Endodermal cell (in vitro differentiated cells): ENCODE data around the gene HID1. TPM values are rescaled to one million over a fixed set of nuclear protein-coding genes. Genes with fewer than 3 reads are reported as not detected.

Source experiments
- DNase-seq: peaks from one replicate; pipeline ENCODE4 v3.0.0-alpha.2; 2017
- H3K27ac ChIP-seq: 2 replicates; pipeline ENCODE4 v1.5.1; 2013; ENCODE audit warnings: mild to moderate bottlenecking, low read depth, low read length, moderate library complexity
- H3K27me3 ChIP-seq: 2 replicates; pipeline ENCODE4 v1.6.1; 2013; ENCODE audit warnings: mild to moderate bottlenecking, low read length, moderate library complexity; ENCODE audit not compliant: insufficient read depth, control insufficient read depth, poor library complexity, severe bottlenecking
- H3K36me3 ChIP-seq: 2 replicates; pipeline ENCODE4 v1.7.0; 2013; ENCODE audit warnings: mild to moderate bottlenecking, low read length, moderate library complexity; ENCODE audit not compliant: control insufficient read depth, insufficient read depth
- H3K4me1 ChIP-seq: one replicate; pipeline ENCODE4 v1.7.0; 2013; ENCODE audit warnings: low read length; ENCODE audit not compliant: control insufficient read depth, insufficient read depth
- H3K4me3 ChIP-seq: 2 replicates; pipeline ENCODE4 v1.5.1; 2013; ENCODE audit warnings: mild to moderate bottlenecking, low read length, moderate library complexity
- H3K9ac ChIP-seq: 2 replicates; pipeline ENCODE4 v1.6.1; 2013; ENCODE audit warnings: mild to moderate bottlenecking, low read length, moderate library complexity; ENCODE audit not compliant: poor library complexity, severe bottlenecking; ENCODE audit errors: extremely low read depth
- H3K9me3 ChIP-seq: 2 replicates; pipeline ENCODE4 v1.6.1; 2013; ENCODE audit warnings: mild to moderate bottlenecking, low read length, moderate library complexity; ENCODE audit not compliant: control insufficient read depth
- H3K27ac Mint-ChIP-seq: 2 replicates; pipeline ENCODE4 v1.8.0; 2020; ENCODE audit warnings: mixed read lengths
- H3K27me3 Mint-ChIP-seq: 2 replicates; pipeline ENCODE4 v1.8.0; 2021; ENCODE audit warnings: mild to moderate bottlenecking, mixed read lengths; ENCODE audit not compliant: insufficient read depth
- H3K36me3 Mint-ChIP-seq: 2 replicates; pipeline ENCODE4 v1.8.0; 2020; ENCODE audit warnings: low read depth, mixed read lengths
- H3K4me1 Mint-ChIP-seq: 2 replicates; pipeline ENCODE4 v1.8.0; 2020; ENCODE audit warnings: mixed read lengths
- H3K4me3 Mint-ChIP-seq: 2 replicates; pipeline ENCODE4 v1.8.0; 2020; ENCODE audit warnings: mild to moderate bottlenecking, moderate library complexity, mixed read lengths
- H3K9me3 Mint-ChIP-seq: 2 replicates; pipeline ENCODE4 v1.8.0; 2020; ENCODE audit warnings: mild to moderate bottlenecking, mixed read lengths
- WGBS, 2 experiments: methylation state at CpG; one replicate each; pipeline versions ENCODE4 v1.1.5 to v1.1.7; 2013; ENCODE audit warnings: missing lambda C conversion rate in 2 of 2, mixed read lengths in 1 of 2; ENCODE audit not compliant: insufficient coverage in 1 of 2, insufficient read length in 1 of 2; 5-methylcytosine and 5-hydroxymethylcytosine counted together
- total RNA-seq, 2 donors: library from RNA; stranded (reverse); fragmentation: NEBNext Ultra II Directional in 1 of 2; extraction: Animal tissue kit (Norgen Biotek cat#: 25700) in 1 of 2; gene quantifications; 2 replicates in 1 of 2; 3 replicates in 1 of 2; pipeline ENCODE4 v1.2.1, GENCODE V29; 2021
- TF ChIP-seq, protein P1 (sequence below): fragments of 200-600 bp; sonication (generic); conservative IDR thresholded peaks from 2 replicates; pipeline ENCODE4 v1.5.0; 2021; ENCODE audit warnings: antibody characterized with exemption, mild to moderate bottlenecking

HID1 gene
- total RNA-seq, 2 donors from 2014 or later, result 7.6 to 11.4 TPM

DNA sequence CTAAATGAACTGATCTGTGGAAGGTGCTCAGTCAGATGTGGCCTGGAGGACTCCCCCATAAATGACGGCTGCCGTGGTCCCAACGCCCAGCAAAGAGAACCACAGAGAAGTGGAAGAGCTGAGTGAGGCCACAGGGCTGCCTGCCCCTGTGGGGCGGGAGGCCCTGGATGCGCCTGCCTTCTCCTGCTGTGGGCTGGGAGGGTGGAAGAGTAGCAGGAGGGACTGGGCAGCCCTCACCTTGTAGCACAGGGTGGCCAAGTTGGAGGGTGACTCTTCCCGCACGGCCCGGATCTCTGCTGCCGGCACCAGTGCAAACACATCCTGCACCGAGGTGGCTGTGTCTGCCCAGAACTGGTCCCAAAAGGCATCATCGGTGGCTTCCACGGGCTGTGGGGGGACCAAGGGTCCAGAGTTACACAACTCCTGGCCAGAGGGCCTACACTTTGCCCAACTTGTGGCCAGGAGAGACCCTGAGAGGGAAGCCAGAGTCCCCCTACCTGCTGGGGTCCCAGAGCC lies 8.3 kb downstream of the HID1 start:
- no peaks in the 10 kb centered on the region for H3K36me3 ChIP-seq
- H3K4me3 ChIP-seq, result no peak overlapping the region
- no peak overlapping the region for H3K27ac ChIP-seq
- no peaks in the 10 kb centered on the region for H3K4me1 ChIP-seq
- H3K4me1 Mint-ChIP-seq, result peaks cover 1% of the 10 kb centered on the region
- H3K27me3 ChIP-seq, result peaks cover 13% of the 10 kb centered on the region
- WGBS, 2 experiments, result 93 to 97% methylated on average over 10 to 12 of the region's 12 CpGs
- no peak overlapping the region for H3K4me3 Mint-ChIP-seq
- no peak overlapping the region for H3K9ac ChIP-seq
- no peak for DNase-seq
- H3K9me3 ChIP-seq, result no peaks in the 10 kb centered on the region
- H3K27ac Mint-ChIP-seq, result no peak overlapping the region
- peaks cover 8% of the 10 kb centered on the region for H3K27me3 Mint-ChIP-seq
- H3K9me3 Mint-ChIP-seq, result no peaks in the 10 kb centered on the region
- no peaks in the 10 kb centered on the region for H3K36me3 Mint-ChIP-seq
- TF ChIP-seq, protein P1, sequence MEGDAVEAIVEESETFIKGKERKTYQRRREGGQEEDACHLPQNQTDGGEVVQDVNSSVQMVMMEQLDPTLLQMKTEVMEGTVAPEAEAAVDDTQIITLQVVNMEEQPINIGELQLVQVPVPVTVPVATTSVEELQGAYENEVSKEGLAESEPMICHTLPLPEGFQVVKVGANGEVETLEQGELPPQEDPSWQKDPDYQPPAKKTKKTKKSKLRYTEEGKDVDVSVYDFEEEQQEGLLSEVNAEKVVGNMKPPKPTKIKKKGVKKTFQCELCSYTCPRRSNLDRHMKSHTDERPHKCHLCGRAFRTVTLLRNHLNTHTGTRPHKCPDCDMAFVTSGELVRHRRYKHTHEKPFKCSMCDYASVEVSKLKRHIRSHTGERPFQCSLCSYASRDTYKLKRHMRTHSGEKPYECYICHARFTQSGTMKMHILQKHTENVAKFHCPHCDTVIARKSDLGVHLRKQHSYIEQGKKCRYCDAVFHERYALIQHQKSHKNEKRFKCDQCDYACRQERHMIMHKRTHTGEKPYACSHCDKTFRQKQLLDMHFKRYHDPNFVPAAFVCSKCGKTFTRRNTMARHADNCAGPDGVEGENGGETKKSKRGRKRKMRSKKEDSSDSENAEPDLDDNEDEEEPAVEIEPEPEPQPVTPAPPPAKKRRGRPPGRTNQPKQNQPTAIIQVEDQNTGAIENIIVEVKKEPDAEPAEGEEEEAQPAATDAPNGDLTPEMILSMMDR, result no peak

DNA sequence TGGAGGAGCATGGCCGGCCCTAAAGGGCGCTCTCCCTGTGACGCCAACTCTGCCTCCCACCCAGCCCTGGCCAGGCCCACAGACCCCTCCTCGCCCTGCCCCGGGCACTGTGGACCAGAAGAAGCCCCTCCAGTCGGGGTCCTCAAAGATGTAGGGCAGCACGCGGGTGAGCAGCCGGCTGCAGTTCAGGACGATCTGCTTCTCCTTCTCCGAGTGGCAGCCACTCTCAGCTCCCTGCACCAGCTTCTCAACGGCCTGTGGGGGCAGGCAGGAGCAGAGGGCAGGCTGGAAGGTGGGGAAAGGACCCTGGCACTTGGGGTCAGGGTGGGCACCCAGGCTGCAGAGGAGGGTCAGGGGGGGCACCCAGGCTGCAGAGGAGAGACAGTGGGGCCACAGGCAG lies 8.9 kb downstream of the HID1 start:
- 73 to 95% methylated on average over 3 to 12 of the region's 12 CpGs for WGBS, 2 experiments
- Histone ChIP-seq H3K27ac (no peak overlapping the region), H3K4me1 (no peaks in the 10 kb centered on the region), H3K36me3 (no peaks in the 10 kb centered on the region), H3K9ac (no peak overlapping the region), H3K9me3 (no peaks in the 10 kb centered on the region), H3K27me3 (peaks cover 20% of the 10 kb centered on the region), H3K4me3 (no peak overlapping the region)
- H3K27ac Mint-ChIP-seq, result no peak overlapping the region
- no peaks in the 10 kb centered on the region for H3K9me3 Mint-ChIP-seq
- no peak overlapping the region for H3K4me3 Mint-ChIP-seq
- H3K36me3 Mint-ChIP-seq, result no peaks in the 10 kb centered on the region
- peaks cover 12% of the 10 kb centered on the region for H3K27me3 Mint-ChIP-seq
- peaks cover 1% of the 10 kb centered on the region for H3K4me1 Mint-ChIP-seq
- TF ChIP-seq, protein P1, result peak; percentile 62
- peak; percentile 83 for DNase-seq

DNA sequence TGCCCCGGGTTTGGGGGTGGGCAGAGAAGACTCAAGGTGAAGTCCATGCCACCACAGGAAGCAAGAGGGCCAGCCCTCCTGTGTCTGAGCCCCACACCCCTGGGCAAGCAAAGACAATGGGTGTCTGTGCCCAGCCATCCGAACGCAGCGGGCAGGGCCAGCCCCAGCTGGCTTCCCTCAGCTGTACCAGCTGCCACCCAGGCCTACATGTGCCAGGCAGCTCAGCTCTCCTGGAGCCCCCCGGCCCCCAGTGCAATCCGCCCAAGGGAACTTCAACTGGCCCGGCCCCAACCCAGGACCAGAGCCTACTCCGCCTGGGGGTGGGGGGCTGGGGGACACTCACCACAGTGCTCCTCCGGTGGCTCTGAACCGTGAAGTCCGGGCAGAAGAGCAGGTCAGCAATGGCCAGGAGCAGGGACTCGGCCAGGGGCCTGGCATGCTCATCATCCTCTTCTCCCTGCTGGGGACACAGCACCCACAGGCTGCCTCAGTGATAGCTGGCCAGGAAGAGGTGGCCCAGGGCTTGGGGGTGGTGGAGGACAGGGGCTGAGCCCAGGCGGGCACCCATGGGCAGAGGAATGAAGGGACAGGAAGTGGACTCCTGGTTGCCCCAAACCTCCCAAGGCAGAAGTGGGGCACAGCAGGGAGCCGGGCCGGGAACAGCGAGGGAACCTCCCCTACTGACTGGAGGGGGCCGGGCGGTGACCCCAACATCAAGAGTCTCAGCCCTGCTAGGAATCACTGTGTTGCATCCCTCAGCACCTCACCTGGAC lies 9.8 kb downstream of the HID1 start:
- peaks cover 1% of the 10 kb centered on the region for H3K4me1 Mint-ChIP-seq
- TF ChIP-seq, protein P1, result no peak
- H3K4me3 Mint-ChIP-seq, result no peak overlapping the region
- DNase-seq, result no peak
- H3K9me3 ChIP-seq, result no peaks in the 10 kb centered on the region
- peaks cover 26% of the 10 kb centered on the region for H3K27me3 ChIP-seq
- H3K9me3 Mint-ChIP-seq, result no peaks in the 10 kb centered on the region
- H3K36me3 Mint-ChIP-seq, result no peaks in the 10 kb centered on the region
- H3K27ac Mint-ChIP-seq, result no peak overlapping the region
- H3K36me3 ChIP-seq, result no peaks in the 10 kb centered on the region
- H3K27me3 Mint-ChIP-seq, result peaks cover 21% of the 10 kb centered on the region
- 87% methylated on average over 6 to 18 of the region's 18 CpGs for WGBS, 2 experiments
- H3K9ac ChIP-seq, result no peak overlapping the region
- no peak overlapping the region for H3K27ac ChIP-seq
- H3K4me1 ChIP-seq, result no peaks in the 10 kb centered on the region
- no peak overlapping the region for H3K4me3 ChIP-seq
